ENCODE results near the gene RABL2B.

DNA sequence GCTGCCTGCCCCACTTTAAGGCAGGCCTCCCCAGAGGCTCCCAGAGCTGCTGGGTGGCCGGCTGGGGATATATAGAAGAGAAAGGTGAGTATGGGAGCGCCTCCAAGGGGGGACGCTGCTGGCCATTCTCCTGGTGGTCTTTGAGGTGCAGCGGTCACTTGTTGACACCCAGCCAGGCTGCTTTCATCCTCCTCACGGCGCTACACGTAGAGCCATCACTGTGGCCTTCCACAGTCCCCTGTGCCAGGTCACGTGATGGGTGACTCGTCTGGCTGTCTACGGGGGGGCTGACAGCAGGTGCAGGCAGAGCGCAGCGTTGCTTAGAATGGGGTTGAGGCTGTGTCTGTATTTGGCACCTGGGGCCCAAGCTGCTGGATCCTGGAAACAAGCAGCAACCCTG, 43.5 kb downstream of the RABL2B start:
- TF ChIP-seq, protein P1, sequence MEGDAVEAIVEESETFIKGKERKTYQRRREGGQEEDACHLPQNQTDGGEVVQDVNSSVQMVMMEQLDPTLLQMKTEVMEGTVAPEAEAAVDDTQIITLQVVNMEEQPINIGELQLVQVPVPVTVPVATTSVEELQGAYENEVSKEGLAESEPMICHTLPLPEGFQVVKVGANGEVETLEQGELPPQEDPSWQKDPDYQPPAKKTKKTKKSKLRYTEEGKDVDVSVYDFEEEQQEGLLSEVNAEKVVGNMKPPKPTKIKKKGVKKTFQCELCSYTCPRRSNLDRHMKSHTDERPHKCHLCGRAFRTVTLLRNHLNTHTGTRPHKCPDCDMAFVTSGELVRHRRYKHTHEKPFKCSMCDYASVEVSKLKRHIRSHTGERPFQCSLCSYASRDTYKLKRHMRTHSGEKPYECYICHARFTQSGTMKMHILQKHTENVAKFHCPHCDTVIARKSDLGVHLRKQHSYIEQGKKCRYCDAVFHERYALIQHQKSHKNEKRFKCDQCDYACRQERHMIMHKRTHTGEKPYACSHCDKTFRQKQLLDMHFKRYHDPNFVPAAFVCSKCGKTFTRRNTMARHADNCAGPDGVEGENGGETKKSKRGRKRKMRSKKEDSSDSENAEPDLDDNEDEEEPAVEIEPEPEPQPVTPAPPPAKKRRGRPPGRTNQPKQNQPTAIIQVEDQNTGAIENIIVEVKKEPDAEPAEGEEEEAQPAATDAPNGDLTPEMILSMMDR (conservative IDR thresholded peaks at IDR 0.05; ENCODE audit: low read depth, low read length) = no peak
- TF ChIP-seq EZH2phosphoT487 (IDR thresholded peaks at IDR 0.05; ENCODE audit: borderline replicate concordance, low read length) = no peak
